GM12878 (cell line): Measurements from ENCODE around the gene FOSB. TPM values are rescaled to one million over a fixed set of nuclear protein-coding genes. Genes with fewer than 3 reads are reported as not detected.

Experiments
- ATAC-seq: fragments of 200-7000 bp; cut with Tn5 transposase; 3 replicates; pipeline ENCODE4 v1.9.1; 2020; ENCODE audit warnings: mild to moderate bottlenecking, moderate library complexity
- BruUV-seq: library from RNA; stranded (reverse); fragments of 400-500 nt; replicated peaks from 2 replicates; lab custom pipeline; 2021; lab: Mats Ljungman, UMichigan
- CTCF ChIA-PET: fragments of 300-600 bp; sonication (Branson Sonifier 250); formaldehyde crosslinking; extraction: SDS; loops from one replicate; lab custom pipeline; 2021; ENCODE audit warnings: inconsistent platforms; lab: Yijun Ruan, JAX
- POLR2A ChIA-PET: fragments of 350-600 bp; formaldehyde crosslinking; extraction: SDS; loops from one replicate; lab custom pipeline; 2021; ENCODE audit warnings: inconsistent platforms; lab: Charles Lee
- RAD21 ChIA-PET: fragments of 300-600 bp; sonication (Branson Sonifier 250); formaldehyde crosslinking; loops from one replicate; lab custom pipeline; 2023; ENCODE audit warnings: antibody characterized with exemption; ENCODE audit not compliant: unreplicated experiment; lab: Charles Lee
- SMC1A ChIA-PET: fragments of 300-600 bp; sonication (Branson Sonifier 250); formaldehyde crosslinking; loops from one replicate; lab custom pipeline; 2023; ENCODE audit not compliant: unreplicated experiment, uncharacterized antibody; lab: Charles Lee
- DNase-seq: peaks from one replicate; pipeline ENCODE4 v3.0.0-alpha.2; 2011; ENCODE audit warnings: low read depth, low spot score
- FAIRE-seq: peaks from 3 replicates; lab custom pipeline; 2011; peaks lifted over from hg19 to GRCh38; lab: Jason Lieb, UNC
- H2AFZ ChIP-seq: 2 replicates; pipeline ENCODE4 v1.6.0; 2011; ENCODE audit warnings: low read depth, low read length, control low read depth; ENCODE audit not compliant: control insufficient read depth
- H3K27ac ChIP-seq: 2 replicates; pipeline ENCODE4 v1.5.1; 2011; ENCODE audit warnings: control low read depth; ENCODE audit not compliant: control insufficient read depth, insufficient read depth
- H3K27me3 ChIP-seq, 2 experiments: replicated peaks in 1 of 2; 2 replicates each; pipeline versions ENCODE4 v1.6.0 to v1.6.1; 2011; ENCODE audit warnings: low read length in 1 of 2; ENCODE audit not compliant: control insufficient read depth in 2 of 2, insufficient read depth in 2 of 2
- H3K36me3 ChIP-seq, 2 experiments: 2 replicates each; pipeline ENCODE4 v1.5.1; 2011; ENCODE audit warnings: low read length in 1 of 2; ENCODE audit not compliant: control insufficient read depth in 2 of 2, insufficient read depth in 2 of 2
- H3K4me1 ChIP-seq: 2 replicates; pipeline ENCODE4 v1.6.1; 2011; ENCODE audit warnings: mild to moderate bottlenecking, low read length, moderate library complexity, mixed read lengths; ENCODE audit not compliant: control insufficient read depth, insufficient read depth
- H3K4me2 ChIP-seq: 2 replicates; pipeline ENCODE4 v1.6.0; 2011; ENCODE audit warnings: control low read depth; ENCODE audit not compliant: control insufficient read depth, insufficient read depth
- H3K4me3 ChIP-seq: fragments of 200-600 bp; sonication (generic); 2 replicates; pipeline ENCODE4 v1.5.1; 2016
- H3K79me2 ChIP-seq: 2 replicates; pipeline ENCODE4 v1.6.0; 2011; ENCODE audit warnings: low read length; ENCODE audit not compliant: control insufficient read depth, insufficient read depth
- H3K9ac ChIP-seq: 2 replicates; pipeline ENCODE4 v1.8.0; 2011; ENCODE audit warnings: low read length, control low read depth, mixed read lengths; ENCODE audit not compliant: control insufficient read depth, insufficient read depth
- H3K9me3 ChIP-seq: replicated peaks from 3 replicates; pipeline ENCODE4 v1.5.1; 2011; ENCODE audit warnings: mild to moderate bottlenecking, low read length; ENCODE audit not compliant: control insufficient read depth, insufficient read depth
- H4K20me1 ChIP-seq: 2 replicates; pipeline ENCODE4 v1.6.0; 2011; ENCODE audit not compliant: control insufficient read depth, insufficient read depth
- BACH1 ChIP-seq: fragments of 450-650 bp; IDR thresholded peaks from 2 replicates; pipeline ENCODE4 v1.6.1; 2017; ENCODE audit warnings: mild to moderate bottlenecking, borderline replicate concordance
- WGBS: methylation state at CpG from one replicate; pipeline ENCODE4 v1.1.6; 2016; ENCODE audit warnings: low lambda C conversion rate; ENCODE audit not compliant: insufficient replicate concordance, insufficient coverage; ENCODE audit errors: missing lambda C conversion rate; 5-methylcytosine and 5-hydroxymethylcytosine counted together
- in situ Hi-C: fragments of 300-500 bp; cut with MboI; formaldehyde crosslinking; loops from 9 replicates; pipeline ENCODE4 v1.14.3; 2018; ENCODE audit warnings: mixed read lengths
- intact Hi-C: fragments of 100-400 bp; cut with micrococcal nuclease; formaldehyde crosslinking; loops from one replicate; pipeline ENCODE4 v1.14.2; 2022; ENCODE audit not compliant: unreplicated experiment
- polyA plus RNA-seq, 11 experiments: library from polyadenylated mRNA; depleted of rRNA in 4 of 11; unstranded in 6 of 11; stranded (reverse) in 5 of 11; fragments of >200 nt; fragmentation: Nextera tagmentation in 4 of 11; fragmentation: Illumina TruSeq in 1 of 11; extraction: Ambion mirVana in 4 of 11; extraction: Trizol in 1 of 11; gene quantifications; 1 replicate in 1 of 11; 2 replicates in 10 of 11; pipeline versions ENCODE4 v1.2.1 to v1.2.3, GENCODE V29; 2011 to 2016; ENCODE audit warnings: inconsistent platforms in 2 of 11, missing spikeins in 2 of 11, low read depth in 1 of 11
- total RNA-seq, 4 experiments: library from RNA; depleted of rRNA in 3 of 4; stranded (reverse); fragments of >200 nt in 3 of 4; fragmentation: Illumina TruSeq in 1 of 4; extraction: Trizol in 1 of 4; gene quantifications; 2 replicates each; pipeline versions ENCODE4 v1.2.1 to v1.2.3, GENCODE V29; 2013 to 2021
- TF ChIP-seq, protein P1 (sequence below): fragments of 150-350 bp; IDR thresholded peaks from 2 replicates; pipeline ENCODE4 v1.6.1; 2014; ENCODE audit warnings: mild to moderate bottlenecking, low read depth, low read length
- TF ChIP-seq, protein P2 (sequence below): fragments of 450-650 bp; conservative IDR thresholded peaks from 2 replicates; pipeline ENCODE4 v1.6.1; 2017; ENCODE audit warnings: mild to moderate bottlenecking, moderate library complexity
- TF ChIP-seq, protein P3 (sequence below): IDR thresholded peaks from 2 replicates; pipeline ENCODE4 v1.6.1; 2011; ENCODE audit warnings: borderline replicate concordance, low read depth, mild to moderate bottlenecking, moderate library complexity, low read length; ENCODE audit not compliant: insufficient read depth, poor library complexity, severe bottlenecking
- TF ChIP-seq, protein P4 (sequence below): fragments of 450-650 bp; IDR thresholded peaks from 2 replicates; pipeline ENCODE4 v1.6.1; 2017; ENCODE audit warnings: antibody characterized with exemption, mild to moderate bottlenecking, moderate library complexity

FOSB gene
- total and polyA plus RNA-seq, 10 of the 15 experiments (the other 5 are each of a cell fraction or from before 2014, with no cell fraction given) = 0.06 to 0.56 (median 0.26) TPM

DNA sequence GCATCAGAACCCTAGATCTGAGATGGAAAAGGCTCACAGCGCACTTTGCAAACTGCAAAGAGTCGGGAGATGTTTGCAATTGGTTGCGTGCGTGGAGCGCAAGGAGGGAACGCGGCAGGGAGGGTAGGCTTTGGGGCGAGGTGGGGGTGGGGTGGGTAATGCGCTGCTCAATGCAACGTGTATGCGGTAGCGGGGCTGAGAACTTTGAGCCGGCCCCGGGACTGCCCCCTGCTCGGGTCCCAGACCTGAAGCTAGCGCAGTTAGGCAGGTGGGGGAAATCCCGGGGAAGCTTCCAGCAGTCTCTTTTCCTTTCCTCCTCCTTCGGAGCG lies 971 bp downstream of the FOSB start:
- no peak for DNase-seq
- H3K36me3 ChIP-seq = no peaks in the 10 kb centered on the region
- H4K20me1 ChIP-seq = peaks cover 3% of the 10 kb centered on the region; the same call in 1 of the 2 replicates
- TF ChIP-seq, protein P1, sequence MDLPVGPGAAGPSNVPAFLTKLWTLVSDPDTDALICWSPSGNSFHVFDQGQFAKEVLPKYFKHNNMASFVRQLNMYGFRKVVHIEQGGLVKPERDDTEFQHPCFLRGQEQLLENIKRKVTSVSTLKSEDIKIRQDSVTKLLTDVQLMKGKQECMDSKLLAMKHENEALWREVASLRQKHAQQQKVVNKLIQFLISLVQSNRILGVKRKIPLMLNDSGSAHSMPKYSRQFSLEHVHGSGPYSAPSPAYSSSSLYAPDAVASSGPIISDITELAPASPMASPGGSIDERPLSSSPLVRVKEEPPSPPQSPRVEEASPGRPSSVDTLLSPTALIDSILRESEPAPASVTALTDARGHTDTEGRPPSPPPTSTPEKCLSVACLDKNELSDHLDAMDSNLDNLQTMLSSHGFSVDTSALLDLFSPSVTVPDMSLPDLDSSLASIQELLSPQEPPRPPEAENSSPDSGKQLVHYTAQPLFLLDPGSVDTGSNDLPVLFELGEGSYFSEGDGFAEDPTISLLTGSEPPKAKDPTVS = peak; percentile 87; the same call in 1 of the 2 replicates
- 0 out of 2 replicates have a peak, but pooled peaks have one; percentile 25 for TF ChIP-seq BACH1
- TF ChIP-seq, protein P2, sequence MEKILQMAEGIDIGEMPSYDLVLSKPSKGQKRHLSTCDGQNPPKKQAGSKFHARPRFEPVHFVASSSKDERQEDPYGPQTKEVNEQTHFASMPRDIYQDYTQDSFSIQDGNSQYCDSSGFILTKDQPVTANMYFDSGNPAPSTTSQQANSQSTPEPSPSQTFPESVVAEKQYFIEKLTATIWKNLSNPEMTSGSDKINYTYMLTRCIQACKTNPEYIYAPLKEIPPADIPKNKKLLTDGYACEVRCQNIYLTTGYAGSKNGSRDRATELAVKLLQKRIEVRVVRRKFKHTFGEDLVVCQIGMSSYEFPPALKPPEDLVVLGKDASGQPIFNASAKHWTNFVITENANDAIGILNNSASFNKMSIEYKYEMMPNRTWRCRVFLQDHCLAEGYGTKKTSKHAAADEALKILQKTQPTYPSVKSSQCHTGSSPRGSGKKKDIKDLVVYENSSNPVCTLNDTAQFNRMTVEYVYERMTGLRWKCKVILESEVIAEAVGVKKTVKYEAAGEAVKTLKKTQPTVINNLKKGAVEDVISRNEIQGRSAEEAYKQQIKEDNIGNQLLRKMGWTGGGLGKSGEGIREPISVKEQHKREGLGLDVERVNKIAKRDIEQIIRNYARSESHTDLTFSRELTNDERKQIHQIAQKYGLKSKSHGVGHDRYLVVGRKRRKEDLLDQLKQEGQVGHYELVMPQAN = peak; percentile 15
- TF ChIP-seq, protein P3, sequence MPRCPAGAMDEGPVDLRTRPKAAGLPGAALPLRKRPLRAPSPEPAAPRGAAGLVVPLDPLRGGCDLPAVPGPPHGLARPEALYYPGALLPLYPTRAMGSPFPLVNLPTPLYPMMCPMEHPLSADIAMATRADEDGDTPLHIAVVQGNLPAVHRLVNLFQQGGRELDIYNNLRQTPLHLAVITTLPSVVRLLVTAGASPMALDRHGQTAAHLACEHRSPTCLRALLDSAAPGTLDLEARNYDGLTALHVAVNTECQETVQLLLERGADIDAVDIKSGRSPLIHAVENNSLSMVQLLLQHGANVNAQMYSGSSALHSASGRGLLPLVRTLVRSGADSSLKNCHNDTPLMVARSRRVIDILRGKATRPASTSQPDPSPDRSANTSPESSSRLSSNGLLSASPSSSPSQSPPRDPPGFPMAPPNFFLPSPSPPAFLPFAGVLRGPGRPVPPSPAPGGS = peak; percentile 12
- TF ChIP-seq, protein P4, sequence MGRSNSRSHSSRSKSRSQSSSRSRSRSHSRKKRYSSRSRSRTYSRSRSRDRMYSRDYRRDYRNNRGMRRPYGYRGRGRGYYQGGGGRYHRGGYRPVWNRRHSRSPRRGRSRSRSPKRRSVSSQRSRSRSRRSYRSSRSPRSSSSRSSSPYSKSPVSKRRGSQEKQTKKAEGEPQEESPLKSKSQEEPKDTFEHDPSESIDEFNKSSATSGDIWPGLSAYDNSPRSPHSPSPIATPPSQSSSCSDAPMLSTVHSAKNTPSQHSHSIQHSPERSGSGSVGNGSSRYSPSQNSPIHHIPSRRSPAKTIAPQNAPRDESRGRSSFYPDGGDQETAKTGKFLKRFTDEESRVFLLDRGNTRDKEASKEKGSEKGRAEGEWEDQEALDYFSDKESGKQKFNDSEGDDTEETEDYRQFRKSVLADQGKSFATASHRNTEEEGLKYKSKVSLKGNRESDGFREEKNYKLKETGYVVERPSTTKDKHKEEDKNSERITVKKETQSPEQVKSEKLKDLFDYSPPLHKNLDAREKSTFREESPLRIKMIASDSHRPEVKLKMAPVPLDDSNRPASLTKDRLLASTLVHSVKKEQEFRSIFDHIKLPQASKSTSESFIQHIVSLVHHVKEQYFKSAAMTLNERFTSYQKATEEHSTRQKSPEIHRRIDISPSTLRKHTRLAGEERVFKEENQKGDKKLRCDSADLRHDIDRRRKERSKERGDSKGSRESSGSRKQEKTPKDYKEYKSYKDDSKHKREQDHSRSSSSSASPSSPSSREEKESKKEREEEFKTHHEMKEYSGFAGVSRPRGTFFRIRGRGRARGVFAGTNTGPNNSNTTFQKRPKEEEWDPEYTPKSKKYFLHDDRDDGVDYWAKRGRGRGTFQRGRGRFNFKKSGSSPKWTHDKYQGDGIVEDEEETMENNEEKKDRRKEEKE = no peak
- TF ChIP-seq, all 136 proteins: peak for 4
- POLR2A ChIA-PET = interaction anchor here (0.6 to 2.3 kb wide), 16 partner anchors 10 to 350 kb away, joined by 3 to 13 read pairs (median 4); partner anchors contain the start of gene QPCTL
- H3K4me1 ChIP-seq = peaks cover 14% of the 10 kb centered on the region
- H2AFZ ChIP-seq = peak overlapping the region; percentile 96
- H3K4me2 ChIP-seq = peak overlapping the region; percentile 100
- no peaks in the 10 kb centered on the region for H3K9me3 ChIP-seq
- BruUV-seq = no TSS peak
- WGBS = 3% methylated on average over 19 of the region's 19 CpGs
- no peaks in the 10 kb centered on the region for H3K79me2 ChIP-seq
- ATAC-seq (peak; percentile 47), FAIRE-seq (no peak)
- intact Hi-C loops (loop anchor here (2.0 kb wide), 1 partner anchor 18 kb away; no protein-coding TSS in a partner anchor), in situ Hi-C loops (loop anchor here (25.0 kb wide), 1 partner anchor 1706 kb away; the partner anchor contains the start of gene SMG9)
- H3K27me3 ChIP-seq = peaks cover 0 to 2% of the 10 kb centered on the region in 2 experiments; a peak in 2 of 4 replicates
- H3K27ac ChIP-seq = peak overlapping the region; percentile 73
- H3K4me3 ChIP-seq = peak overlapping the region; percentile 82
- SMC1A ChIA-PET = interaction anchor here (1.0 to 4.8 kb wide), 7 partner anchors 9 to 64 kb away, joined by 3 to 52 read pairs (median 4); partner anchors contain the start of gene PPP1R13L
- CTCF ChIA-PET = interaction anchor here (1.0 to 5.2 kb wide), 11 partner anchors 9 to 66 kb away, joined by 3 to 71 read pairs (median 6); no protein-coding TSS in a partner anchor
- RAD21 ChIA-PET = interaction anchor here (1.2 to 4.3 kb wide), 7 partner anchors 9 to 173 kb away, joined by 3 to 64 read pairs (median 8); partner anchors contain the start of gene PPP1R13L
- H3K9ac ChIP-seq = peak overlapping the region; percentile 76
